CD4-positive, alpha-beta T cell treated with Interleukin-17A for 1 hour (primary cell): ENCODE measurements around the gene CYP1A1.
"Not testable (repeated sequence)": the region's sequence is repeated elsewhere in the genome, so short reads cannot be mapped to it uniquely, and the experiment has no call there.

Experiments
- DNase-seq: peaks from one replicate; pipeline ENCODE4 v3.0.0-alpha.2; 2020

The CYP1A1 gene

GRCh38 chr15:74733269-74733668 lies 7.9 kb upstream of the CYP1A1 start:
- no peak for DNase-seq

- no peak for DNase-seq
Measured at GRCh38 chr15:74732846-74733245, 7.5 kb upstream of the CYP1A1 start.

GRCh38 chr15:74730619-74731316 lies 5.4 kb upstream of the CYP1A1 start:
- no peak for DNase-seq

GRCh38 chr15:74729372-74729771 lies 4.0 kb upstream of the CYP1A1 start:
- not testable (repeated sequence) for DNase-seq

- DNase-seq = not testable (repeated sequence)
Measured at GRCh38 chr15:74728699-74729098, 3.4 kb upstream of the CYP1A1 start.

- no peak for DNase-seq
Measured at GRCh38 chr15:74727727-74728126, 2.4 kb upstream of the CYP1A1 start.

GRCh38 chr15:74726774-74727164 lies 1.4 kb upstream of the CYP1A1 start:
- DNase-seq = no peak

- DNase-seq = peak; percentile 31
Measured at GRCh38 chr15:74725845-74726773, 781 bp upstream of the CYP1A1 start.

GRCh38 chr15:74724570-74725224 lies 631 bp downstream of the CYP1A1 start:
- no peak for DNase-seq

GRCh38 chr15:74723754-74724334 lies 1.5 kb downstream of the CYP1A1 start:
- peak; percentile 32 for DNase-seq

GRCh38 chr15:74723187-74723586 lies 2.1 kb downstream of the CYP1A1 start:
- no peak for DNase-seq

- DNase-seq = no peak
Measured at GRCh38 chr15:74722591-74722990, 2.7 kb downstream of the CYP1A1 start.

- no peak for DNase-seq
Measured at GRCh38 chr15:74716651-74717050, 8.7 kb downstream of the CYP1A1 start.

- no peak for DNase-seq
Measured at GRCh38 chr15:74712311-74712710, 13.0 kb downstream of the CYP1A1 start.

GRCh38 chr15:74710319-74711094 lies 14.8 kb downstream of the CYP1A1 start:
- no peak for DNase-seq

- no peak for DNase-seq
Measured at GRCh38 chr15:74709892-74710291, 15.4 kb downstream of the CYP1A1 start.

GRCh38 chr15:74709011-74709410 lies 16.3 kb downstream of the CYP1A1 start:
- DNase-seq = no peak

- DNase-seq = no peak
Measured at GRCh38 chr15:74696808-74697207, 28.5 kb downstream of the CYP1A1 start.

- DNase-seq = no peak
Measured at GRCh38 chr15:74696398-74696729, 29.0 kb downstream of the CYP1A1 start.

GRCh38 chr15:74695597-74696397 lies 29.5 kb downstream of the CYP1A1 start, which contains the start of gene EDC3:
TSS of gene EDC3 (minus strand) at chr15:74696024. CDS start at chr15:74675124, 20,900 bp downstream.
- DNase-seq = peak; percentile 87

GRCh38 chr15:74692327-74692726 lies 33.0 kb downstream of the CYP1A1 start:
- no peak for DNase-seq
